Measurements from ENCODE around the gene ZNF511. TPM values are rescaled to one million over a fixed set of nuclear protein-coding genes. Genes with fewer than 3 reads are reported as not detected.

ZNF511 gene
- total RNA-seq, 2 experiments from 2014 or later, result 68.8 to 95.0 TPM

GRCh38 chr10:133299224-133299623, 9.5 kb upstream of the ZNF511 start:
- no peak overlapping the region for H2AFZ ChIP-seq (ENCODE audit: low read length)
- H3K36me3 ChIP-seq (ENCODE audit: insufficient read depth, low read length), result peaks cover 76% of the 10 kb centered on the region
- no TSS peak for BruUV-seq (replicated peaks)
- no peaks in the 10 kb centered on the region for H4K20me1 ChIP-seq (ENCODE audit: insufficient read depth, low read length)
- POLR2A ChIA-PET, result interaction anchor here (1.1 kb wide), 1 partner anchor 15 kb away, joined by 3 read pairs; no protein-coding TSS in a partner anchor
- no peak overlapping the region for H3K27ac ChIP-seq (ENCODE audit: low read depth, low read length, poor library complexity, severe bottlenecking)
- no peaks in the 10 kb centered on the region for H3K9me3 ChIP-seq (ENCODE audit: low read length)
- H3K4me3 ChIP-seq (ENCODE audit: low read depth, low read length, poor library complexity, severe bottlenecking), result no peak overlapping the region
- peaks cover 2% of the 10 kb centered on the region; the same call in 1 of the 2 replicates for H3K79me2 ChIP-seq (ENCODE audit: insufficient read depth, low read depth, low read length)
- intact Hi-C loops (cut with micrococcal nuclease; ENCODE audit: unreplicated experiment), result no loop called here
- H3K4me1 ChIP-seq (ENCODE audit: insufficient read depth, low read length, poor library complexity, severe bottlenecking), result no peaks in the 10 kb centered on the region
- DNase-seq (ENCODE audit: low spot score), result no peak
- CTCF ChIA-PET (ENCODE audit: unreplicated experiment), result interaction anchor here (0.6 kb wide), 1 partner anchor 221 kb away, joined by 3 read pairs; no protein-coding TSS in a partner anchor
- TF ChIP-seq EZH2phosphoT487 (IDR thresholded peaks at IDR 0.05; ENCODE audit: borderline replicate concordance, low read depth, low read length) (no peak), CTCF (conservative IDR thresholded peaks at IDR 0.05; ENCODE audit: low read length) (no peak)
- H3K9me2 ChIP-seq (ENCODE audit: insufficient read depth, low read length), result no peaks in the 10 kb centered on the region
- H3K4me2 ChIP-seq (ENCODE audit: low read length), result no peak overlapping the region

GRCh38 chr10:133299738-133300137, 9.0 kb upstream of the ZNF511 start:
- TF ChIP-seq CTCF (conservative IDR thresholded peaks at IDR 0.05; ENCODE audit: low read length) (no peak), EZH2phosphoT487 (IDR thresholded peaks at IDR 0.05; ENCODE audit: borderline replicate concordance, low read depth, low read length) (no peak)
- DNase-seq (ENCODE audit: low spot score), result no peak
- Histone ChIP-seq H3K36me3 (ENCODE audit: insufficient read depth, low read length) (peaks cover 70% of the 10 kb centered on the region), H3K27ac (ENCODE audit: low read depth, low read length, poor library complexity, severe bottlenecking) (no peak overlapping the region), H3K4me3 (ENCODE audit: low read depth, low read length, poor library complexity, severe bottlenecking) (no peak overlapping the region), H2AFZ (ENCODE audit: low read length) (no peak overlapping the region), H3K4me2 (ENCODE audit: low read length) (no peak overlapping the region), H3K9me2 (ENCODE audit: insufficient read depth, low read length) (no peaks in the 10 kb centered on the region), H3K9me3 (ENCODE audit: low read length) (no peaks in the 10 kb centered on the region), H3K4me1 (ENCODE audit: insufficient read depth, low read length, poor library complexity, severe bottlenecking) (no peaks in the 10 kb centered on the region), H3K79me2 (ENCODE audit: insufficient read depth, low read depth, low read length) (peaks cover 4% of the 10 kb centered on the region; the same call in 1 of the 2 replicates), H4K20me1 (ENCODE audit: insufficient read depth, low read length) (no peaks in the 10 kb centered on the region)
- no TSS peak for BruUV-seq (replicated peaks)
- intact Hi-C loops (cut with micrococcal nuclease; ENCODE audit: unreplicated experiment), result no loop called here
- CTCF ChIA-PET (ENCODE audit: unreplicated experiment), result no interaction called here
- POLR2A ChIA-PET, result interaction anchor here (1.1 kb wide), 1 partner anchor 15 kb away, joined by 3 read pairs; no protein-coding TSS in a partner anchor

- intact Hi-C loops (cut with micrococcal nuclease; ENCODE audit: unreplicated experiment), result no loop called here
- DNase-seq (ENCODE audit: low spot score), result no peak
- BruUV-seq (replicated peaks), result no TSS peak
- H2AFZ ChIP-seq (ENCODE audit: low read length), result no peak overlapping the region
- no peak for TF ChIP-seq EZH2phosphoT487 (IDR thresholded peaks at IDR 0.05; ENCODE audit: borderline replicate concordance, low read depth, low read length)
- TF ChIP-seq CTCF (conservative IDR thresholded peaks at IDR 0.05; ENCODE audit: low read length), result peak; percentile 12; the same call in 1 of the 2 replicates
- H3K27ac ChIP-seq (ENCODE audit: low read depth, low read length, poor library complexity, severe bottlenecking), result no peak overlapping the region
- H3K4me2 ChIP-seq (ENCODE audit: low read length), result no peak overlapping the region
- ChIA-PET CTCF (ENCODE audit: unreplicated experiment) (no interaction called here), POLR2A (no interaction called here)
- H3K4me1 ChIP-seq (ENCODE audit: insufficient read depth, low read length, poor library complexity, severe bottlenecking), result peaks cover 1% of the 10 kb centered on the region
- H3K9me2 ChIP-seq (ENCODE audit: insufficient read depth, low read length), result no peaks in the 10 kb centered on the region
- H3K79me2 ChIP-seq (ENCODE audit: insufficient read depth, low read depth, low read length), result peaks cover 20% of the 10 kb centered on the region
- H3K36me3 ChIP-seq (ENCODE audit: insufficient read depth, low read length), result peaks cover 48% of the 10 kb centered on the region
- no peak overlapping the region for H3K4me3 ChIP-seq (ENCODE audit: low read depth, low read length, poor library complexity, severe bottlenecking)
- H4K20me1 ChIP-seq (ENCODE audit: insufficient read depth, low read length), result no peaks in the 10 kb centered on the region
- no peaks in the 10 kb centered on the region for H3K9me3 ChIP-seq (ENCODE audit: low read length)
Observed at GRCh38 chr10:133302230-133302629, 6.5 kb upstream of the ZNF511 start.

Measured in OCI-LY7 (cell line).